GM12878 (cell line): ENCODE measurements around the gene RPL19. TPM values are rescaled to one million over a fixed set of nuclear protein-coding genes. Genes with fewer than 3 reads are reported as not detected.

Experiments
- BACH1 ChIP-seq: fragments of 450-650 bp; IDR thresholded peaks from 2 replicates; pipeline ENCODE4 v1.6.1; 2017; ENCODE audit warnings: mild to moderate bottlenecking, borderline replicate concordance
- BHLHE40 ChIP-seq, 2 experiments: fragments of 450-650 bp in 1 of 2; IDR thresholded peaks; 2 replicates each; pipeline ENCODE4 v1.6.1; 2011 to 2017; ENCODE audit warnings: low read depth in 2 of 2, borderline replicate concordance in 1 of 2, improper control_type of control experiment in 1 of 2, low read length in 1 of 2, mild to moderate bottlenecking in 1 of 2
- CEBPB ChIP-seq, 2 experiments: fragments of 150-350 bp in 1 of 2; IDR thresholded peaks; 2 replicates each; pipeline ENCODE4 v1.6.1; 2012 to 2014; ENCODE audit warnings: low read depth in 2 of 2, low read length in 2 of 2, borderline replicate concordance in 1 of 2, inconsistent platforms in 1 of 2
- CHD2 ChIP-seq: IDR thresholded peaks from 2 replicates; pipeline ENCODE4 v1.6.1; 2011; ENCODE audit warnings: low read depth, low read length, improper control_type of control experiment, borderline replicate concordance
- CHD4 ChIP-seq: fragments of 200-600 bp; sonication (generic); IDR thresholded peaks from 2 replicates; pipeline ENCODE4 v1.6.1; 2016; ENCODE audit warnings: mild to moderate bottlenecking
- CREB1 ChIP-seq: IDR thresholded peaks from 2 replicates; pipeline ENCODE4 v1.6.1; 2012; ENCODE audit warnings: low read depth, mild to moderate bottlenecking, inconsistent platforms
- EGR1 ChIP-seq, 2 experiments: IDR thresholded peaks; 1 replicate in 1 of 2; 2 replicates in 1 of 2; pipeline ENCODE4 v1.6.1; 2011 to 2012; ENCODE audit warnings: low read depth in 2 of 2, low read length in 2 of 2, borderline replicate concordance in 1 of 2, mild to moderate bottlenecking in 1 of 2, moderate library complexity in 1 of 2
- HCFC1 ChIP-seq: fragments of 150-350 bp; IDR thresholded peaks from 2 replicates; pipeline ENCODE4 v1.6.1; 2014; ENCODE audit warnings: low read length
- IKZF2 ChIP-seq, 2 experiments: fragments of 450-650 bp; IDR thresholded peaks; 2 replicates each; pipeline ENCODE4 v1.6.1; 2017; ENCODE audit warnings: mild to moderate bottlenecking in 2 of 2, moderate library complexity in 2 of 2
- MEF2B ChIP-seq: fragments of 450-650 bp; IDR thresholded peaks from 2 replicates; pipeline ENCODE4 v1.6.1; 2018; ENCODE audit warnings: mild to moderate bottlenecking, moderate library complexity; ENCODE audit not compliant: partially characterized antibody, poor library complexity, severe bottlenecking
- MTA2 ChIP-seq: fragments of 450-650 bp; IDR thresholded peaks from 2 replicates; pipeline ENCODE4 v1.6.1; 2016; ENCODE audit warnings: low read depth, mild to moderate bottlenecking, moderate library complexity
- MXI1 ChIP-seq: fragments of 150-350 bp; IDR thresholded peaks from 2 replicates; pipeline ENCODE4 v1.6.1; 2011; ENCODE audit warnings: low read depth, mild to moderate bottlenecking, inconsistent platforms, low read length, improper control_type of control experiment
- NFXL1 ChIP-seq: fragments of 450-650 bp; IDR thresholded peaks from 2 replicates; pipeline ENCODE4 v1.6.1; 2017; ENCODE audit warnings: antibody characterized with exemption, mild to moderate bottlenecking, borderline replicate concordance
- NR2C2 ChIP-seq: IDR thresholded peaks from 2 replicates; pipeline ENCODE4 v1.6.1; 2011; ENCODE audit warnings: borderline replicate concordance, low read depth; ENCODE audit not compliant: control insufficient read depth, insufficient read length
- NR2F1 ChIP-seq: fragments of 450-650 bp; conservative IDR thresholded peaks from 2 replicates; pipeline ENCODE4 v1.6.1; 2017; ENCODE audit warnings: mild to moderate bottlenecking
- NRF1 ChIP-seq: conservative IDR thresholded peaks from 2 replicates; pipeline ENCODE4 v1.6.1; 2011; ENCODE audit warnings: mild to moderate bottlenecking, low read depth, low read length, improper control_type of control experiment
- PAX5 ChIP-seq: IDR thresholded peaks from 2 replicates; pipeline ENCODE4 v1.6.1; 2011; ENCODE audit warnings: low read depth, low read length, borderline replicate concordance
- POLR2A ChIP-seq: IDR thresholded peaks from 2 replicates; pipeline ENCODE4 v1.6.1; 2011; ENCODE audit warnings: low read depth, mild to moderate bottlenecking, low read length
- RELA ChIP-seq: fragments of 450-650 bp; IDR thresholded peaks from 2 replicates; pipeline ENCODE4 v1.8.0; 2014; ENCODE audit warnings: borderline replicate concordance; ENCODE audit not compliant: partially characterized antibody
- RUNX3 ChIP-seq: IDR thresholded peaks from 2 replicates; pipeline ENCODE4 v1.6.1; 2012; ENCODE audit warnings: low read length, inconsistent platforms
- SP1 ChIP-seq: IDR thresholded peaks from one replicate; pipeline ENCODE4 v1.6.1; 2011; ENCODE audit warnings: low read depth, low read length
- TBL1XR1 ChIP-seq: IDR thresholded peaks from 2 replicates; pipeline ENCODE4 v1.6.1; 2012; ENCODE audit warnings: low read depth, low read length, improper control_type of control experiment
- TCF3 ChIP-seq: IDR thresholded peaks from 2 replicates; pipeline ENCODE4 v1.6.1; 2012; ENCODE audit warnings: low read depth, mild to moderate bottlenecking, low read length, borderline replicate concordance; ENCODE audit not compliant: insufficient read depth
- polyA plus RNA-seq, 11 experiments: library from polyadenylated mRNA; depleted of rRNA in 4 of 11; unstranded in 6 of 11; stranded (reverse) in 5 of 11; fragments of >200 nt; fragmentation: Nextera tagmentation in 4 of 11; fragmentation: Illumina TruSeq in 1 of 11; extraction: Ambion mirVana in 4 of 11; extraction: Trizol in 1 of 11; gene quantifications; 1 replicate in 1 of 11; 2 replicates in 10 of 11; pipeline versions ENCODE4 v1.2.1 to v1.2.3, GENCODE V29; 2011 to 2016; ENCODE audit warnings: inconsistent platforms in 2 of 11, missing spikeins in 2 of 11, low read depth in 1 of 11
- total RNA-seq, 4 experiments: library from RNA; depleted of rRNA in 3 of 4; stranded (reverse); fragments of >200 nt in 3 of 4; fragmentation: Illumina TruSeq in 1 of 4; extraction: Trizol in 1 of 4; gene quantifications; 2 replicates each; pipeline versions ENCODE4 v1.2.1 to v1.2.3, GENCODE V29; 2013 to 2021
- TF ChIP-seq, protein P1 (sequence below): fragments of 450-650 bp; IDR thresholded peaks from 2 replicates; pipeline ENCODE4 v1.6.1; 2016; ENCODE audit warnings: mild to moderate bottlenecking

The RPL19 gene
- total and polyA plus RNA-seq, 10 of the 15 experiments (the other 5 are each of a cell fraction or from before 2014, with no cell fraction given) = 1,862 to 5,536 (median 3,836) TPM

DNA sequence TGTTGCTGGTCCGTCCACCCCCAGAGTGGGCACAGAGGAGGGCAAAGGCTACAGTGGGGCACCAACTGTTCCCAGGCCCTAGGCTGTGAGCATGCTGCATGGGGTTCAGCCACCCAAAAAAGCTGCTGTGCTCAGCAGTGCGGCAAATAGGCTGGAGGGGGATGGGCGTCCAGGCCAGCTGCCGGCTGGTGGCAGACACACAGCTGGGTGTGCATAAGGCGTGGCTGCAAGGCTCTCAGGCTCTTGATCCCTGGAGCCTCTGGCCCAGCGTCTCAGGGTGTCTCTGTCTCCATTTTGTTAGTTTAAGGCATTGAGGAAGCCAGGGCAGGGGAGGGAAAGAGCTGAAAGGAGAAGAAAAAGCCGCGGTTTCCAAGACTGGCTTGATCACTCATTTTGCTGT is 8.8 kb downstream of the RPL19 start (continued):
- TF ChIP-seq CEBPB (IDR thresholded peaks at IDR 0.05; ENCODE audit: borderline replicate concordance in 1 of 2, low read depth in 2 of 2, low read length in 2 of 2) (no peak), CREB1 (no peak), CHD4 (no peak), MTA2 (peak; percentile 8; the same call in 1 of the 2 replicates), BHLHE40 (IDR thresholded peaks at IDR 0.05; ENCODE audit: borderline replicate concordance in 1 of 2, low read depth in 2 of 2, low read length in 1 of 2) (peak in 1 of 2 experiments; percentile 61; a peak in 2 of 4 replicates), RELA (no peak), NFXL1 (no peak), NRF1 (no peak), EGR1 (IDR thresholded peaks at IDR 0.05; ENCODE audit: borderline replicate concordance in 1 of 2, low read depth in 2 of 2, low read length in 2 of 2) (no peak), TBL1XR1 (no peak), RUNX3 (0 out of 2 replicates have a peak, but pooled peaks have one; percentile 7), MEF2B (no peak), IKZF2 (IDR thresholded peaks at IDR 0.05) (peak in 1 of 2 experiments; percentile 21; a peak in 1 of 4 replicates), CHD2 (peak; percentile 85), TCF3 (peak; percentile 99), NR2F1 (no peak), PAX5 (peak; percentile 96), BACH1 (peak; percentile 24; the same call in 1 of the 2 replicates), HCFC1 (no peak), MXI1 (no peak; the same call in 1 of the 2 replicates), SP1 (peak; percentile 33), POLR2A (0 out of 2 replicates have a peak, but pooled peaks have one; percentile 22), NR2C2 (no peak)
- TF ChIP-seq, protein P1, sequence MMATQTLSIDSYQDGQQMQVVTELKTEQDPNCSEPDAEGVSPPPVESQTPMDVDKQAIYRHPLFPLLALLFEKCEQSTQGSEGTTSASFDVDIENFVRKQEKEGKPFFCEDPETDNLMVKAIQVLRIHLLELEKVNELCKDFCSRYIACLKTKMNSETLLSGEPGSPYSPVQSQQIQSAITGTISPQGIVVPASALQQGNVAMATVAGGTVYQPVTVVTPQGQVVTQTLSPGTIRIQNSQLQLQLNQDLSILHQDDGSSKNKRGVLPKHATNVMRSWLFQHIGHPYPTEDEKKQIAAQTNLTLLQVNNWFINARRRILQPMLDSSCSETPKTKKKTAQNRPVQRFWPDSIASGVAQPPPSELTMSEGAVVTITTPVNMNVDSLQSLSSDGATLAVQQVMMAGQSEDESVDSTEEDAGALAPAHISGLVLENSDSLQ = no peak
